HG03442 (cell line): ENCODE measurements around the gene IFI27.
A peak's percentile ranks its signal among the peaks of the same experiment; 100 is the strongest.
"Not testable (repeated sequence)": the region's sequence is repeated elsewhere in the genome, so short reads cannot be mapped to it uniquely, and the experiment has no call there.

Experiments used
- ATAC-seq: cut with Tn5 transposase; IDR thresholded peaks from one replicate; pipeline ENCODE4 v1.9.1; 2021; ENCODE audit warnings: mild to moderate bottlenecking, moderate library complexity; ENCODE audit not compliant: unreplicated experiment

Gene IFI27

DNA sequence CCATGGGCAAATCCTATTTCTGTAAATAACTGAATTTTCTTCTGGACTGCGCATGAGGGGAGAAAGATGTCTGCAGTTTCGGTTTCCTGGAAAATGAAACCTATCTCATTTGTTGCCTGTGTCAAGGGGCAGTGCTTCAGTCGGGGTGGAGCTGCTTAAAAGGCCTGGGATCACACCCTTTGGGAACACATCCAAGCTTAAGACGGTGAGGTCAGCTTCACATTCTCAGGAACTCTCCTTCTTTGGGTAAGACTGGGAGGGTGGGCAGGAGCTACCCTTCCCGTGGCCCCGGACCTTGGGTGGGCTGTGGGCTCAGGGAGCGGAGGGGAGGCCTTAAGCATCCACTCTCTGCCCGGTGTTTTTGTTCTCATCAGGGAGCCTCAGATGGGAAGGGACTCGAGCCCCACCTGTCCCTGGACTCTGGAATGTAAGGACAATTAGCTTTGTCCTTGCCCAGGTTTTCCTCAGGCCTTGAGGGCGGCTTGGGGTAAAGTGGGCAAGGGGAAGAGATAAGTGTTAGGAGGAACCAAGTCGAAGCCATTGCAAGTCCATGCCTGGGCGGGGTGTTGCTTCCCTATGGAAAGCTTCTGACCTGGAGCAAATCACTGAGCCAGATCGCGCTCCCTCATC lies at the start of gene IFI27:
TSS of gene IFI27 (plus strand) at position 185 of the 630 bp plus-strand sequence.
- ATAC-seq = no peak

DNA sequence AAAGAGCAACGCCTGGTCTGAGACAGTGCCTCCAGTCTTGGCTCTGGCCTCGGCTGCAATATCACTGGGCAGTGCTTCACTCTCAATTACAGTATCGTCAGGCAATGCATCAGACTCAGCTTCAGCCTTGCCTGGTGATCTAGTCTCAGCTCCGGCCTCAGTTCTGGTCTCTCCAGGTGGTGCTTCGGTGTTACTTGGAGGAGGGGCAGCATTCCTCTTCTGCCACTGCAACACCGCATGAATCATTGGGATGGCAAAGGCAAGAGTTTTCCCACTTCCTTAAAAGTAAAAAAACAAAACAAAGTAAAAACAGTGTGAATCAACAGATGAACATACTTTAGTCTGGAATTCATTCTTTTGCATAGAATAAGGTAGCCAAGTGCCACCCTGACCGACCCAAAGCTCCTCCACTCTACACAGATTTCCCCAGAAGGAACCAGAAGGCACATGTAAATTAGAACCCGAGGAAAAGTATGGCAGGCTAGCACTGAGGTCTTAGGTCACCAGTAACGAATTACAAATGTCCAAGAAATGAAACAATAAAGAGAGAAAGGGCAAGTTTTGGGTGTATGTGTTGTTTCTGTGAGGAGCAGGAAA lies 48.1 kb upstream of the IFI27 start:
- no peak for ATAC-seq

DNA sequence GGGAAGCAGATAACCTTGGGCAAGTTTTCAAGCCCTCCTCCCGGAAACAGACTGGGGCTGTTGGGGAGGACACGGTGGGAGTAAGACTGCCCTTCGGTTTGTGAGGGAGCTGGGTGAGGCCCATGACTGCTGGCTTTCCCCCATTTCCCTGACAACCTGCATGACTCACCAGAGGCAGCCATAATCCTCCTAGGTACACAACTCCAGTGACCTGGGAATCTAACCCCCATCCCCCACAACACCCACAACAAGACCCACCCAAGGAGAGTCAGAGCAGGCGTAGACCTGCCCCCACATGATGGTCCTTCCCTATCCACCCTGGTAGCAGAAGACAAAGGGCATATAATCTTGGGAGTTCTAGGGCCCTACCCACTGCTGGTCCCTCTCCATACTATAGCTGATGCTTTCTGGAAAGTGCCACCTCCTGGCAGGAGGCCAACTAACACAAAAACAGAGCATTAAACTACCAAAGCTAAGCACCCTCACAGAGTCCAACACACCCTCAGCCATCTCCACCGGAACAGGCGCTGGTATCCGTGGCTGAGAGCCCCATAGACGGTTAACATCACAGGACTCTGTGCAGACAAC lies 44.4 kb upstream of the IFI27 start:
- ATAC-seq = no peak

DNA sequence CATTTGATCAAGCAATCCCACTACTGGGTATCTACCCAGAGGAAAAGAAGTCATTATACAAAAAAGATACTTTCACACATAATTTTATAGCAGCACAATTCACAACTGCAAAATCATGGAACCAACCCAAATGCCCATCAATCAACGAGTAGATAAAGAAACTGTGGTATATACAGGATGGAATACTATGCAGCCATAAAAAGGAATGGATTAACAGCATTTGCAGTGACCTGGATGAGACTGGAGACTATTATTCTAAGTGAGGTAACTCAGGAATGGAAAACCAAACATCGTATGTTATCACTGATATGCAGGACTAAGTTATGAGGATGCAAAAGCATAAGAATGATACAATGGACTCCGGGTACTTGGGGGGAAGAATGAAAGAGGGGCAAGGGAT lies 38.5 kb upstream of the IFI27 start:
- ATAC-seq = not testable (repeated sequence)

DNA sequence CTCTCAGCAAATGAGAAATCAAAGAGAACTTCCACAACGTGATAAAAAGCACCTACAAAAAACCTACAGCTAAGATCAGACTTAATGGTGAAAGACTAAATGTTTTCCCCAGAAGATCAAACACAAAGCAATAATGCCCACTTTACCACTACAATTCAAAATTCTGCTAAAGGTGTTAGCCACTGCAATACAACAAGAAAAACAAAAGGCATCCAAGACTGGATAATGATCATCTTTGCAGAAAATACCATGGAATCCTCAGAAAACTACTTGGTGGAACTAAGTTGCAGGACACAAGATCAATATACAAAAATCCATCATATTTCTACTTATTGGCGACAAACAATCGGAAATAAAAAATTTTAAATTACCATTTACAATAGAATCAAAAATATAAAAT lies 36.0 kb upstream of the IFI27 start:
- no peak for ATAC-seq

DNA sequence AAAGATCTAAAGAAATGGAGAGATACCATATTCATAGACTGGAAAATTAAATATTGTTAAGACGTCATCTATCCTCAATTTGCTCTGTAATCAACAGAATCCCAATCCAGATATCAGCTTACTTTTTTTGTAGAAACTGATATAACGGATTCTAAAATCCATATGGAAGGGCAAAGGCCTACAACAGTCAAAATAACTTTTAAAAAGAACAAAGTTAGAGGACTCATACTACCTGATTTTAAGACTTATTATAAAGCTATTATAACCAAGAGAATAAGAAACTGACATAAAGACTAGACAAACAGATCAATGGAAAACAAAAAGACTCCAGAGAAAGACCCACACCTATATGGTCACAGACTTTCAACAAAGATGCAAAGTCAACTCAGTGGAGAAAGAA lies 35.5 kb upstream of the IFI27 start:
- ATAC-seq = no peak

DNA sequence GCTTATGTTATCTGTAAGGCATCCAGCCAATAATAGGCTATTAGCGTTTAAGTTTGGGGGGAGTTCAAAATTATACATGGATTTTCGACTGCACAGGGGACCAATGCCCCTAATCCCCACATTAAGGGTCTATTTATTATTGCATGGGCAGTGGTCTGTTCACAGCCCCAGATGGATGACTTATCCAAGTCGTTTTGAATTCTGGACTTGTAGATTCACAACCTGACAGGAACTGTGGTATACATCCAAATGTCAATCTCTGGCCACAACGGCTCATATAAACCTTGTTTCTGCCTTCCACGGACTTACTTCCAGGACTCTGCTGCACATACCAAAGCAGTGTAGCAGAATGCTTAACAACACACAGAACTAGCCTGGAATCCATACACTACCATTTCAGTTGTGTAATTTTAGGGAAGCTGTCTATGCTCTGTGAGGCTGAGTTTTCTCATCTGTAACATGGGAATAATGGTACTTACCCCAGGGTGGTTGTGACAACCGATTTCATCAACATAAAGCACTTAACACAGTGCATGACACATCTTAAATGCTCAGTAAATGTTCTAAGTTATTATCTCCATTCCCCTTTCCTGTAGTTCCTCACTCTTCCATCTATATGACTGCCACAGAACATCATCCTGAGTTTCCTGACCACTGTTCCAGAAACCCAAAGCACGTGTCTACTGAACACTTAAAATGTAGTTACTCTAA lies 33.3 kb upstream of the IFI27 start:
- ATAC-seq = no peak

DNA sequence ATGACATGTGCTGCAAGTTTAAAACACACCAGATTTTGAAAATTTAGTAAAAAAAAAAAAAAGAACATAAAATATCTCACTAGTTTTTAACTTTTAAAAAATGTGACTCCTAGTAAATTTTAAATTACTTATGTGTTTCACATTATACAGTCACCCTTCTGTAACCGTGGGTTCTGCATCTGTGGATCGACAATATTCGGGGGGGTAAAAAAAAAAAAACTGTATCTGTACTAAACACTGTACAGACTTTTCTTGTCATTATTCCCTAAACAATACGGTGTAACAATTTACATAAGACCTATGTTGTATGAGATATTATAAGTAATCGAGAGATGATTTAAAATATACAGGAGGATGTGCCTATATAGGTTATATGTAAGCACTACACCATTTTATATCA lies 32.7 kb upstream of the IFI27 start:
- no peak for ATAC-seq

DNA sequence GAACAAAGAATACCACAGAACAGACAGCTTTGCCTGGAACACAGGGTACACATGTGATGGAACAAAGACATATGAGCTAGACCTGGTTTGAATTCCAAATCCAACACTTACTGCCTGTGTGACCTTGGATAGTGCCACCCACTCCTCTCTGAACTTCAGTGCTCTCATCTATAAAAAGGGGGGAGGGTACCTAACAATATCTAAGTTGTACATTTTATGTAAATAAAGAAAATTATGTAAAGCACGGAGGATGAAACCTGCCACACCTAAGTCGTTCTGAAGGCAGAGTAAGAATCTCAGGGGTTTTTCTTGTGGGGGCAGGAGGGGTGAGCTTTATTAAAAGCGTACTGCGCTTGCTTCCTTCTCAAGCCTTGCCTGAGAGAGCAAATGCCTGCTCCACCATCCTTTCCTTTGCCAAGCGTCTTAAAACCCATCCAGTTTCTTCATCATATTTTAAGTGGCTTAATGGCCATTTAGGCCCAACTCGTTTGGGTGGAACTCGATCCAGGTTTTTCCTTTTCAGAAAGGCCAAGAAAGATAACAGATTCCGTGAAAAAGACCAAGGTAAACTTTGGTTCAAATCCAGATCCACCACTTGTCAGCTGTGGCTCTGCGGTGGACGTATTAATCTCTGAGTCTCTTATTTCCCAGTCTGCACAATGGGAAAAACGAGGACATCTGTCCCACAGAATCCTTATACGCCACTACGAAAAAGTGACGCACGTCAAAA lies 30.5 kb upstream of the IFI27 start:
- no peak for ATAC-seq

DNA sequence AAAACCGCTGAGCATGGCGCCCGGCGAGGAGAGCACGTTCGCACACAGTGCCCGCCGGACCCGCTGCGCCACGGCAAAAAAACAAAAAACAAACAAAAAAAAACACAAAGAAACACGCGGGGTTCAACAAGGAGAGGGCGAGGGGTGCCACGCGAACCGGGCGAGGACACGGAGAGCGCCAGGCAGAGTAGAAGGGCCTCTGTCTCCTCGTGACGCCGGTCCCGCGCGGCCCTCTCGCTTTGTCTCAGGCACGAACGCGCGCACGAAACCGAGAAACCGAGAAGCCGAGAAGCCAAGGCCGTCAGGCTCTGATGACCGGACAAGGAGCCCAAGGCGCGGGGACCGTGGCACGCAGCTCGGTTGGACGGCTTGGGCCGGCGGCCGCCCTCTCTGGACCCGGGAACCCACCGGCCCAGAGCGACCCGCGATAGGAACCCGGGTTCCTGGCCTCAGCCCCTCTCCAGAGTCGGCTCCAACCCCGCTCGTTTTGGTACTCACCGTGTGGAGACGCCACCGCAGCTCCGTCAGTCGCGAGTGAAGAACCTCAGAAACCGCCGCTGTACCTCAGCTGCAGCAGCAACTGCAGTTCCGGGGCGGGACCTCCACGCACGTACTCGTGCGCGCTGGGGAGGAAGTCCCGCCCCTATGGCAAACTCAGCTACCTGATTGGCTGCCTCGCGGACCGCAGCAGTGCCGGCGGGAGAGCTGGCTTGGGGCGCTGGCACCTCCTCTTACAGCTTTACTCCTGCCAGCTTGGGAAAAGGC lies 29.7 kb upstream of the IFI27 start, which contains the start of the genes DDX24 and IFI27L1:
TSS of gene DDX24 (minus strand) at position 582 of the 765 bp plus-strand sequence. CDS start 1,460 bp downstream, outside the sequence.
TSS of gene IFI27L1 (plus strand) at position 690 of the 765 bp plus-strand sequence. CDS start 15,628 bp downstream, outside the sequence.
- ATAC-seq = peak; percentile 97

DNA sequence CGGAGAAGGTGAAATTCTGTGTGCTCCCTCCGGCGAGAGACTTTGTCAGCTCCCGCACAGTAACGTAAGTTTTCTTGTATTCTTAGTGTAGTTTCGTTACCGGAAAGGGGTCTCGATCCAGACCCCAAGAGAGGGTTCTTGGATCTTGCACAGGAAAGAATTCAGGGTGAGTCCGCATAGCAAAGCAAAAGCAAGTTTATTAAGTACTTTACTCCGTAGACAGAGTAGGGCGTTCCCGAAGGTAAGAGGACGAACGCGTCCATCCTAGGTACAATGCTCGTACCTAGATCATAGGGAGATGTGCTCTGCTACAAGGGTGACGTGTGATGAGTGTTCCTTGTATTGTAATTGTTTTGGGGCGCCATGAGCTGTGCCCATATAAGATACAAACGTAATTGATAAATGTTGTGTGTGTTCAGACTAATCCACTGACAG lies 29.1 kb upstream of the IFI27 start:
- ATAC-seq = peak; percentile 31

DNA sequence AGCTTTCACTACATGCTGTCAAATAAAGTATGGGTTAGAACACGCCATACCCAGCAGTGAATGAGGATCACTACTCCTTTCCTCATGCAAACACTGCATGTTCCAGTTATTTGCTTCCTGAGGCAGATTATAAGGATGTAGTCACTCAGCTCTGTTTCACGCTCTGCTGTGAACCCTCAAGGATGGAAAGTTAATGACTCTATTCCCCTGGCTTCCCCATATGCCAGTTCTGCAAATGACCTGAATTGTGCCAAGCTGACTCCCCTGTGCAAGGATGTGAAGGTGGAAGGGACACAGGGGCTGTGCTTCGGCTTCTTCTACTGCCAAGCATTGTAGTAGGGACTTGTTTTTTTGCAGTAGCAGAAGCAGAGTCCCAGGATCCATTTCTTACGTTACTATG lies 22.6 kb upstream of the IFI27 start:
- ATAC-seq = no peak

DNA sequence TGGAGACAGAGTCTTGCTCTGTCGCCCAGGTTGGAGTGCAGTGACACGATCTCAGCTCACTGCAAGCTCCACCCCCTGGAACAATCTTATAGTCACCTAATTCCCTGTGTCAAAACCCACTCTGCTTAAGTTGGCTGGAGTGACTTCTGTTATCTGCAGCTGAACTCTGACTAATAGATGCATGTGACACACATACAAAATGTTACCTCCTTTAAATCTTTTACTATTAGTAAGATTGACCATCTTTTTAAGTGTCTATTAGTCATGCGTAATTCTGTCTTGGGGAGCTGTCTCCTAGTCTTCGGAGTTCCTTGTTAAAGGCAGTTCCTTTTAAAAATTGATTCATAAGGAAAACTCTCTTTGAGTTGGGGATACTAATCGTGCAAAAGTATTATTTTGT lies 22.0 kb upstream of the IFI27 start:
- no peak for ATAC-seq

DNA sequence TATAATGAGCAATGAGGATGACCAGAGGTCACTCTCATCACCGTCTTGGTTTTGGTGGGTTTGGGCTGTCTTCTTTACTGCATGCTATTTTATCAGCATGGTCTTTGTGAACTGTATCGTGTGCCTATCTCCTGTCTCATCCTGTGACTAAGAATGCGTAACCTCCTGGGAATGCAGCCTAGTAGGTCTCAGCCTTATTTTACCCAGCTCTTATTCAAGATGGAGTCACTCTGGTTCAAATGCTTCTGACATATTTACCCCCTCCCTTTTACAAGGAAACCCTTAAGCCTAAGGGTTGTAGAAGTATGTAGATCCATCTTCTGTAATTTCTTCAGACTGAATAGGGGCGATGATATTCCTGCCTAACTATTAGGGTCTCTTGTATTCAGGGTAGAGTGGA lies 21.1 kb upstream of the IFI27 start:
- ATAC-seq = no peak

DNA sequence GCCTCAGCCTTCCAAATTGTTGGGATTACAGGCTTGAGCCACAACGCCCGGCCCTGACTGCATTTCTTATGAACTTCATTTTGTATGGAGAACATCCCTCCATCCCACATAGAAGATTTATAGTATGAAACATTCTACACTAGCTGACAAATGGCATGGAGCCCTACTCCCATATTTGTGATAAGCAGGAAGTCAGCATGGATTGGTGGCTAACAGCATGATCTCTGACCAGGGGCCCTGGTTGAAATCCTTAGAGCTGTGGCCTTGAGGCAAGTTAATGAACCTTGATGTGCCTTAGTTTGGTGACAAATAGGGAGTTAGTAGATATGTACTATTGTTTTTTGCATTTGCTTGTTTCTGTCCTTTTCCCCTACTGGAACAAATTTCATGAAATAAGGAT lies 17.1 kb upstream of the IFI27 start:
- ATAC-seq = no peak

DNA sequence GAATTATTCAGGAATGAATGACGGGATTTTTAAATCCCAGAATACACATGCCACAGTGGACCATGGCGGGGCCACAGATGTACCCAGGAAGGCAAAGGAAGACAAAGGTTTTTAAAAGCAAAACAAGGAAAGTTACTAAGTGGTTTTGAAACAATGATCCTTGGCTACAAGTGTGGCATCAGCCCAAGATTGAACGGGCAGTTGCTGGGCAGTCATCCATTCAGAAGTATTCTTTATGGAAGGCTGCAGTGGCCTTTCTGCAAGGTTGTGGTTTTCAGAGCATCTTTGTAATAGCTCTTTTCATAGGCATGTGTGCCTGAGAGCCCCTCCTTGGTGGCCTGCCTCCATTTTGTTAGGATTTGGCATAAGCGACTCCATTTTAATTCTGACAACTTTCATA lies 13.4 kb upstream of the IFI27 start:
- ATAC-seq = no peak

DNA sequence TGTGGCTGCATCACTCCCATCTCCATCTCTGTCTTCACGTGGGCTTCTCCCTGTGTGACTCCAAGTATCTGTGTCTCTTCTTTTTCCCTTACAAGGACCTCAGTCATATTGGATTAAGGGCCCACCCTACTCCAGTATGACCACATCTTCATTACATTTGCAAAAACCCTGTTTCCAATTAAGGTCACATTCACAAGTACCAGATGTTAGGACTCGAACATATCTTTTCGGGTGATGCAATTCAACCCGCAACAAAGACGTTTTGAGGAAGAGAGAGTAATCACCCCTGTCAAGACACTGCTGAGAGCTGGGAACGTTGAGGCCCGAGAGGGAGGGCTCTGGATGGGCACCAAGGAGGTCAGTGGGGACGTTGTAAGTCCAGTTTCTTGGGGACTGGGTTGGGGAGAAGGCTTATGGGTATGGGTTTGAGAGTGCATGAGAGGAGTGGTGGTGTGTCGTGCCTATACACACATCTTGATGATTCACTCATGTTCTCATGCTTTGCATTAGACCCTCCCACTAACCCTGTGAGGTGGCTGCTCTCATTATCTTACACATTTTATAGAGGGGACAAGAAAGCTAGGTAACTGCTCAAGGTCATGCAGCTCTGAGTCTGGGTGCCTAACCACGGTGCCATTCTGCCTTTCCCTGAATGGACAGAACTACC lies 12.1 kb upstream of the IFI27 start:
- ATAC-seq = no peak

DNA sequence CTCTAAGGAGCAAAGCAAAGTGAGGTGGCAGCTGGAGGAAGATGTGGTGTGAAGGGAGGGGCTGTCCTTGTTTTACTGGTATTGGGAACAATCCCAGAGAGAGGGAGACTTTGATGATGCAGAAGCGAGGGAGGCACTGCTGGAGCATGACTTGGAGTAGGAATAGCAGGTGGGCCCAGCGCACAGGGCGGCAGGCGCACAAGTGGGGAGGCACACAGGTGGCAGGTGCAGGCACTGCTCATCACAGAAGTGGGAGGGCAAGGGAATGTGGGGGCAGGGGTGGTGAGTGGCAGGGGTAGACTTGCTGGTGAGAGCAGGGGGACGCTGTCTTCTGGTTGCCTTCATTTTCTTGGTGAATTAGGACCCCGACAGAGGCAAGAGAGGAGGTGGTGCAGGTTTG lies 11.5 kb upstream of the IFI27 start:
- ATAC-seq = no peak

DNA sequence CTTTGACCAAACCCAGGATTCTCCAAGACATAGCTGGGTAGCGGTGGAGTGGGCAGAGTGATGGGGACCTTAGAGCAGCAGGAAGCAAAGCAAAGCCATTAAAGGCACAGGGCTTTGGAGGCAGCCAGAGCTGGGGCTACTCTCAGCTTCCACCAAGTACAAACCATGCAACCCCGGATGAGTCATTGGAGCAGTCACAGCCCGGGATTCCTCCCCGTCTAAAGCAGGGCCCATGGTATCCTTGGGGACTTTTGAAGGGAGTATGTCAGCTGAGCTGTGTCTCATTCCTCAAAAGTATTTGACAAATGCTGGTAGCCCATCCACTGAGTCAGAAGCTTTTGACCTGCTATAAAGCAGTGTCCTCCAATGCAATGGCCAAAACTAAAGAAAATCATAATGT lies 9.7 kb upstream of the IFI27 start:
- no peak for ATAC-seq

DNA sequence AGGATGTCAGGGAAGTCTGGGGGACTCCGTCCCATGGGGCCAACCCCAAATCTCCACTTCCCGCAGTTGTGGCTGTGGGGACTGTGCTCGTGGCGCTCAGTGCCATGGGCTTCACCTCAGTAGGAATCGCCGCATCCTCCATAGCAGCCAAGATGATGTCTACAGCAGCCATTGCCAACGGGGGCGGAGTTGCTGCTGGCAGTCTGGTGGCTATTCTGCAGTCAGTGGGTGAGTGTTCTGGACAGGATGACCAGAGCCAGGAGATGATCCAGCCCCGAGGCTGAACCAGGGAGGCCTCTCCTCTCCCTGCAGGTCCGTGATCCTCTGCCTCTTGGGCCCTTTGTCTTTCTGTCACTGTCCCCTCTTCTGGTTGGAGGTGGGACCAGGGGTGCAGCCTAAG lies 8.8 kb upstream of the IFI27 start:
- no peak for ATAC-seq
